A549 (cell line): ENCODE data around the gene CLTCL1.

Experiments used
- HOXB5 ChIP-seq: fragments of 250-450 bp; sonication (Bioruptor Pico); IDR thresholded peaks from 2 replicates; pipeline ENCODE4 v1.5.0; 2020; ENCODE audit warnings: mild to moderate bottlenecking, moderate library complexity
- KDM5A ChIP-seq: fragments of 200-600 bp; sonication (generic); IDR thresholded peaks from 2 replicates; pipeline ENCODE4 v1.6.1; 2016; ENCODE audit warnings: antibody characterized with exemption, mild to moderate bottlenecking
- MYC ChIP-seq: IDR thresholded peaks from 2 replicates; pipeline ENCODE4 v1.6.1; 2012; ENCODE audit warnings: mild to moderate bottlenecking, inconsistent platforms, low read length, improper control_type of control experiment, borderline replicate concordance
- POLR2A ChIP-seq: IDR thresholded peaks from 2 replicates; pipeline ENCODE4 v1.6.1; 2012; ENCODE audit warnings: mild to moderate bottlenecking, low read length
- RAD21 ChIP-seq, 2 experiments: fragments of >200 bp in 1 of 2; sonication (Bioruptor Twin) in 1 of 2; formaldehyde crosslinking in 1 of 2; IDR thresholded peaks in 1 of 2; conservative IDR thresholded peaks in 1 of 2; 2 replicates in 1 of 2; 3 replicates in 1 of 2; pipeline ENCODE4 v1.6.1; 2012 to 2018; ENCODE audit warnings: inconsistent platforms in 1 of 2
- TF ChIP-seq, protein P1 (sequence below): fragments of >200 bp; sonication (Bioruptor Twin); formaldehyde crosslinking; IDR thresholded peaks from 3 replicates; pipeline ENCODE4 v1.5.1; 2016

DNA sequence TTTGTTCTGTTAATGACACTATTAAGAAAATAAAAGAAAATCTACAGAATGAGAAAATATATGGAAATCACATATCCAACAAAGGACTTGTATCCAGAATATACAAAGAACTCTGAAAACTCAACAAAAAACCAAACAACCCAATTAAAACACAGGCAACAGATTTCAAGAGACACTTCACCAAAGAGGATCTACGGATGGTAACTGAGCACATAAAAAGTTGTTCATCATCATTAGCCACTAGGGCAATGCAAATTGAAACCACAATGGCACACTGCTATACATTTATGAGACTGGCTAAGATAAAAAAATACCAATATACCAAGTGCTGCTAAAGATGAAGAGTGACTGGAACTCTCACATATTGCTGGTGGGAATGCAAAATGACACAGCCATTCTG lies 78.5 kb downstream of the CLTCL1 start:
- TF ChIP-seq HOXB5 (CRISPR knock-in tag): no peak
- no peak for TF ChIP-seq POLR2A
- TF ChIP-seq, protein P1, sequence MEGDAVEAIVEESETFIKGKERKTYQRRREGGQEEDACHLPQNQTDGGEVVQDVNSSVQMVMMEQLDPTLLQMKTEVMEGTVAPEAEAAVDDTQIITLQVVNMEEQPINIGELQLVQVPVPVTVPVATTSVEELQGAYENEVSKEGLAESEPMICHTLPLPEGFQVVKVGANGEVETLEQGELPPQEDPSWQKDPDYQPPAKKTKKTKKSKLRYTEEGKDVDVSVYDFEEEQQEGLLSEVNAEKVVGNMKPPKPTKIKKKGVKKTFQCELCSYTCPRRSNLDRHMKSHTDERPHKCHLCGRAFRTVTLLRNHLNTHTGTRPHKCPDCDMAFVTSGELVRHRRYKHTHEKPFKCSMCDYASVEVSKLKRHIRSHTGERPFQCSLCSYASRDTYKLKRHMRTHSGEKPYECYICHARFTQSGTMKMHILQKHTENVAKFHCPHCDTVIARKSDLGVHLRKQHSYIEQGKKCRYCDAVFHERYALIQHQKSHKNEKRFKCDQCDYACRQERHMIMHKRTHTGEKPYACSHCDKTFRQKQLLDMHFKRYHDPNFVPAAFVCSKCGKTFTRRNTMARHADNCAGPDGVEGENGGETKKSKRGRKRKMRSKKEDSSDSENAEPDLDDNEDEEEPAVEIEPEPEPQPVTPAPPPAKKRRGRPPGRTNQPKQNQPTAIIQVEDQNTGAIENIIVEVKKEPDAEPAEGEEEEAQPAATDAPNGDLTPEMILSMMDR: no peak
- TF ChIP-seq KDM5A: no peak
- no peak for TF ChIP-seq MYC
- no peak for TF ChIP-seq RAD21 (conservative IDR thresholded peaks at IDR 0.05 in 1 of 2, IDR thresholded peaks at IDR 0.05 in 1 of 2)
